Iris pigment epithelial cell (primary cell): ENCODE results near the gene SPTBN5.

ENCODE experiments used
- DNase-seq: peaks from one replicate; pipeline ENCODE4 v3.0.0-alpha.2; 2011; ENCODE audit warnings: low read depth

Gene SPTBN5

GRCh38 chr15:41926185-41927056 is 32.6 kb upstream of the SPTBN5 start:
- peak; percentile 64 for DNase-seq

- no peak for DNase-seq
Observed at GRCh38 chr15:41925086-41925608, 31.3 kb upstream of the SPTBN5 start.

GRCh38 chr15:41923401-41923997 is 29.6 kb upstream of the SPTBN5 start:
- DNase-seq = peak; percentile 60

GRCh38 chr15:41922353-41922752 is 28.5 kb upstream of the SPTBN5 start:
- DNase-seq = no peak

GRCh38 chr15:41921639-41922038 is 27.8 kb upstream of the SPTBN5 start:
- no peak for DNase-seq

GRCh38 chr15:41921167-41921566 is 27.3 kb upstream of the SPTBN5 start:
- DNase-seq = no peak

- peak; percentile 84 for DNase-seq
Observed at GRCh38 chr15:41919954-41920538, 26.2 kb upstream of the SPTBN5 start.

- no peak for DNase-seq
Observed at GRCh38 chr15:41919201-41919820, 25.5 kb upstream of the SPTBN5 start.

- no peak for DNase-seq
Observed at GRCh38 chr15:41918506-41919126, 24.8 kb upstream of the SPTBN5 start.

- peak; percentile 79 for DNase-seq
Observed at GRCh38 chr15:41917767-41918430, 24.0 kb upstream of the SPTBN5 start.

- no peak for DNase-seq
Observed at GRCh38 chr15:41915255-41915994, 21.6 kb upstream of the SPTBN5 start.

- no peak for DNase-seq
Observed at GRCh38 chr15:41914411-41914810, 20.6 kb upstream of the SPTBN5 start.

GRCh38 chr15:41913256-41913655 is 19.4 kb upstream of the SPTBN5 start:
- DNase-seq = no peak

GRCh38 chr15:41911691-41912345 is 18.0 kb upstream of the SPTBN5 start:
- no peak for DNase-seq

- no peak for DNase-seq
Observed at GRCh38 chr15:41908736-41909461, 15.0 kb upstream of the SPTBN5 start.

GRCh38 chr15:41907141-41907540 is 13.3 kb upstream of the SPTBN5 start:
- DNase-seq = no peak

- no peak for DNase-seq
Observed at GRCh38 chr15:41906608-41907007, 12.8 kb upstream of the SPTBN5 start.

GRCh38 chr15:41905036-41905793 is 11.4 kb upstream of the SPTBN5 start:
- DNase-seq = no peak

GRCh38 chr15:41904541-41905005 is 10.7 kb upstream of the SPTBN5 start:
- peak; percentile 59 for DNase-seq
